GM23338 (cell line): Measurements from ENCODE around the gene QKI. TPM values are rescaled to one million over a fixed set of nuclear protein-coding genes. Genes with fewer than 3 reads are reported as not detected.

Experiments used
- ATAC-seq: fragments of 200-7000 bp; cut with Tn5 transposase; 3 replicates; pipeline ENCODE4 v1.9.1; 2020
- DNase-seq: peaks from one replicate; pipeline ENCODE4 v3.0.0-alpha.2; 2015; ENCODE audit warnings: low spot score
- H2AFZ ChIP-seq: fragments of 200-600 bp; sonication (generic); 2 replicates; pipeline ENCODE4 v1.8.0; 2016; ENCODE audit warnings: antibody characterized with exemption, mild to moderate bottlenecking, moderate library complexity
- H3F3A ChIP-seq: fragments of 200-600 bp; sonication (generic); replicated peaks from 2 replicates; pipeline ENCODE4 v1.8.0; 2017; ENCODE audit warnings: antibody characterized with exemption, mixed run types, low read depth
- H3K27ac ChIP-seq: fragments of 200-600 bp; sonication (generic); 2 replicates; pipeline ENCODE4 v1.6.1; 2016; ENCODE audit warnings: low read depth
- H3K27me3 ChIP-seq: fragments of 200-600 bp; sonication (generic); 2 replicates; pipeline ENCODE4 v1.8.0; 2016; ENCODE audit warnings: mild to moderate bottlenecking, mixed run types, moderate library complexity; ENCODE audit not compliant: insufficient read depth
- H3K36me3 ChIP-seq: fragments of 200-600 bp; sonication (generic); 2 replicates; pipeline ENCODE4 v1.8.0; 2016; ENCODE audit warnings: mild to moderate bottlenecking; ENCODE audit not compliant: insufficient read depth
- H3K4me1 ChIP-seq: fragments of 200-600 bp; sonication (generic); 2 replicates; pipeline ENCODE4 v1.8.0; 2016; ENCODE audit warnings: mild to moderate bottlenecking, moderate library complexity; ENCODE audit not compliant: insufficient read depth
- H3K4me2 ChIP-seq: fragments of 200-600 bp; sonication (generic); 2 replicates; pipeline ENCODE4 v1.7.1; 2017; ENCODE audit warnings: mixed run types
- H3K4me3 ChIP-seq: fragments of 200-600 bp; sonication (generic); 2 replicates; pipeline ENCODE4 v1.6.1; 2016; ENCODE audit warnings: mixed run types
- H3K79me2 ChIP-seq: fragments of 200-600 bp; sonication (generic); replicated peaks from 2 replicates; pipeline ENCODE4 v1.8.0; 2017; ENCODE audit warnings: mild to moderate bottlenecking; ENCODE audit not compliant: insufficient read depth
- H3K9me2 ChIP-seq: fragments of 200-600 bp; sonication (generic); 2 replicates; pipeline ENCODE4 v1.8.0; 2017; ENCODE audit not compliant: insufficient read depth
- H4K20me1 ChIP-seq: fragments of 200-600 bp; sonication (generic); replicated peaks from 2 replicates; pipeline ENCODE4 v1.8.0; 2017; ENCODE audit warnings: mild to moderate bottlenecking; ENCODE audit not compliant: insufficient read depth
- H3K27ac Mint-ChIP-seq: 2 replicates; pipeline ENCODE4 v1.8.0; 2020; ENCODE audit warnings: inconsistent platforms, mild to moderate bottlenecking, moderate library complexity, mixed read lengths
- H3K27me3 Mint-ChIP-seq: 3 replicates; pipeline ENCODE4 v1.8.0; 2022; ENCODE audit warnings: low read depth, mild to moderate bottlenecking, moderate library complexity, mixed read lengths, inconsistent platforms; ENCODE audit not compliant: insufficient read depth, poor library complexity
- H3K36me3 Mint-ChIP-seq: 3 replicates; pipeline ENCODE4 v1.8.0; 2021; ENCODE audit warnings: low read depth, mild to moderate bottlenecking, inconsistent platforms, moderate library complexity, mixed read lengths
- H3K4me1 Mint-ChIP-seq: 3 replicates; pipeline ENCODE4 v1.8.0; 2020; ENCODE audit warnings: mild to moderate bottlenecking, inconsistent platforms, mixed read lengths
- H3K4me3 Mint-ChIP-seq: 3 replicates; pipeline ENCODE4 v1.8.0; 2021; ENCODE audit warnings: moderate library complexity, mild to moderate bottlenecking, inconsistent platforms, mixed read lengths
- H3K9me3 Mint-ChIP-seq: 3 replicates; pipeline ENCODE4 v1.8.0; 2020; ENCODE audit warnings: moderate library complexity, mild to moderate bottlenecking, inconsistent platforms, mixed read lengths
- CREB1 ChIP-seq: fragments of 250-450 bp; sonication (Bioruptor Pico); IDR thresholded peaks from 2 replicates; pipeline ENCODE4 v1.5.0; 2020; ENCODE audit warnings: low read depth, mild to moderate bottlenecking, moderate library complexity
- CTCF ChIP-seq, 2 experiments: fragments of 200-600 bp in 1 of 2; sonication (generic) in 1 of 2; conservative IDR thresholded peaks; 2 replicates each; pipeline versions ENCODE4 v1.5.1 to v1.6.1; 2016 to 2017; ENCODE audit warnings: antibody characterized with exemption in 2 of 2, low read depth in 2 of 2, mild to moderate bottlenecking in 2 of 2, moderate library complexity in 1 of 2
- ETS1 ChIP-seq: IDR thresholded peaks from 2 replicates; pipeline ENCODE4 v1.6.1; 2016; ENCODE audit warnings: antibody characterized with exemption
- EZH2 ChIP-seq: fragments of 200-600 bp; sonication (generic); IDR thresholded peaks from one replicate; pipeline ENCODE4 v1.8.0; 2017; ENCODE audit warnings: antibody characterized with exemption, mild to moderate bottlenecking, low read depth; ENCODE audit not compliant: unreplicated experiment
- EZH2phosphoT487 ChIP-seq: fragments of 200-600 bp; sonication (generic); IDR thresholded peaks from one replicate; pipeline ENCODE4 v1.8.1; 2018; ENCODE audit warnings: antibody characterized with exemption; ENCODE audit not compliant: unreplicated experiment
- JUNB ChIP-seq: IDR thresholded peaks from one replicate; pipeline ENCODE4 v1.6.1; 2016; ENCODE audit warnings: antibody characterized with exemption; ENCODE audit not compliant: unreplicated experiment
- POLR2AphosphoS5 ChIP-seq: IDR thresholded peaks from 2 replicates; pipeline ENCODE4 v1.6.1; 2016; ENCODE audit warnings: antibody characterized with exemption, low read depth
- REST ChIP-seq: IDR thresholded peaks from one replicate; pipeline ENCODE4 v1.6.1; 2018; ENCODE audit warnings: antibody characterized with exemption; ENCODE audit not compliant: unreplicated experiment
- STAT1 ChIP-seq: IDR thresholded peaks from one replicate; pipeline ENCODE4 v1.6.1; 2016; ENCODE audit warnings: antibody characterized with exemption; ENCODE audit not compliant: unreplicated experiment
- ZNF114 ChIP-seq: fragments of 250-450 bp; sonication (Bioruptor Pico); IDR thresholded peaks from 2 replicates; pipeline ENCODE4 v1.5.0; 2020; ENCODE audit warnings: mild to moderate bottlenecking, moderate library complexity
- ZNF331 ChIP-seq: fragments of 250-450 bp; sonication (Bioruptor Pico); IDR thresholded peaks from 2 replicates; pipeline ENCODE4 v1.5.0; 2020; ENCODE audit warnings: low read depth, mild to moderate bottlenecking, moderate library complexity
- ZNF462 ChIP-seq: fragments of 250-450 bp; sonication (Bioruptor Pico); IDR thresholded peaks from 2 replicates; pipeline ENCODE4 v1.5.0; 2020; ENCODE audit warnings: mild to moderate bottlenecking, moderate library complexity
- polyA plus RNA-seq: library from polyadenylated mRNA; unstranded; fragments of >200 nt; fragmentation: Nextera tagmentation; extraction: Ambion mirVana; gene quantifications from 2 replicates; pipeline ENCODE4 v1.2.1, GENCODE V29; 2016
- total RNA-seq: library from RNA; depleted of rRNA; stranded (reverse); fragments of >200 nt; shearing (Covaris generic); gene quantifications from 2 replicates; pipeline ENCODE4 v1.2.3, GENCODE V29; 2014

QKI gene
- total and polyA plus RNA-seq, 2 experiments from 2014 or later = 60.8 to 159 TPM

- TF ChIP-seq ZNF462 (CRISPR knock-in tag) = no peak
Measured at GRCh38 chr6:163617549-163617948, 203.0 kb downstream of the QKI start (continued).

- Mint-ChIP-seq H3K27ac (no peak overlapping the region), H3K27me3 (peaks cover 3% of the 10 kb centered on the region), H3K9me3 (no peaks in the 10 kb centered on the region; the same call in 1 of the 3 replicates), H3K4me1 (no peaks in the 10 kb centered on the region; the same call in 2 of the 3 replicates), H3K36me3 (no peaks in the 10 kb centered on the region), H3K4me3 (no peak overlapping the region)
- Histone ChIP-seq H3K4me2 (no peak overlapping the region), H3K36me3 (no peaks in the 10 kb centered on the region), H3K4me1 (no peaks in the 10 kb centered on the region), H3K4me3 (no peak overlapping the region), H2AFZ (no peak overlapping the region), H3F3A (no peaks in the 10 kb centered on the region), H3K27ac (no peak overlapping the region), H3K79me2 (no peaks in the 10 kb centered on the region), H3K27me3 (no peaks in the 10 kb centered on the region), H4K20me1 (no peaks in the 10 kb centered on the region), H3K9me2 (0 out of 2 replicates have a peak, but pooled peaks cover 2% of the 10 kb centered on the region)
- no peak for DNase-seq
- no peak for ATAC-seq
- TF ChIP-seq POLR2AphosphoS5 (no peak), ZNF114 (no peak), EZH2phosphoT487 (no peak), STAT1 (no peak), ETS1 (no peak), CREB1 (no peak), REST (no peak), ZNF331 (CRISPR knock-in tag) (no peak), CTCF (conservative IDR thresholded peaks at IDR 0.05; ENCODE audit: low read depth in 2 of 2) (no peak), JUNB (no peak), EZH2 (no peak)
Measured at GRCh38 chr6:163620101-163620500, 205.6 kb downstream of the QKI start.
